ENCODE results near the gene RAB9A. TPM values are rescaled to one million over a fixed set of nuclear protein-coding genes. Genes with fewer than 3 reads are reported as not detected.

The RAB9A gene
- total and polyA plus RNA-seq, 9 of the 15 experiments (the other 6 are each of a cell fraction or from before 2014, with no cell fraction given): 13.5 to 20.8 (median 17.7) TPM

- TF ChIP-seq ZBTB40 (IDR thresholded peaks at IDR 0.05) (no peak), ZBTB40 (CRISPR knock-in tag; IDR thresholded peaks at IDR 0.05) (no peak), JUND (IDR thresholded peaks at IDR 0.05; ENCODE audit: borderline replicate concordance, low read depth, low read length) (peak; percentile 100), JUND (tag; IDR thresholded peaks at IDR 0.05; ENCODE audit: borderline replicate concordance, low read depth, low read length) (peak; percentile 99), ZNF668 (CRISPR knock-in tag; IDR thresholded peaks at IDR 0.05) (no peak), HIVEP1 (CRISPR knock-in tag; IDR thresholded peaks at IDR 0.05) (no peak), ZBTB7A (IDR thresholded peaks at IDR 0.05; ENCODE audit: borderline replicate concordance, control insufficient read depth, low read depth, low read length) (no peak), CEBPG (CRISPR knock-in tag; IDR thresholded peaks at IDR 0.05) (peak; percentile 20; the same call in 1 of the 2 replicates), CEBPG (tag; conservative IDR thresholded peaks at IDR 0.05 in 1 of 2, IDR thresholded peaks at IDR 0.05 in 1 of 2) (peak in 1 of 2 experiments; percentile 41; a peak in 1 of 4 replicates), NCOR1 (IDR thresholded peaks at IDR 0.05) (peak; percentile 94), YBX1 (IDR thresholded peaks at IDR 0.05) (no peak), ILF3 (IDR thresholded peaks at IDR 0.05; ENCODE audit: borderline replicate concordance) (0 out of 2 replicates have a peak, but pooled peaks have one; percentile 70)
- TF ChIP-seq, protein P1, sequence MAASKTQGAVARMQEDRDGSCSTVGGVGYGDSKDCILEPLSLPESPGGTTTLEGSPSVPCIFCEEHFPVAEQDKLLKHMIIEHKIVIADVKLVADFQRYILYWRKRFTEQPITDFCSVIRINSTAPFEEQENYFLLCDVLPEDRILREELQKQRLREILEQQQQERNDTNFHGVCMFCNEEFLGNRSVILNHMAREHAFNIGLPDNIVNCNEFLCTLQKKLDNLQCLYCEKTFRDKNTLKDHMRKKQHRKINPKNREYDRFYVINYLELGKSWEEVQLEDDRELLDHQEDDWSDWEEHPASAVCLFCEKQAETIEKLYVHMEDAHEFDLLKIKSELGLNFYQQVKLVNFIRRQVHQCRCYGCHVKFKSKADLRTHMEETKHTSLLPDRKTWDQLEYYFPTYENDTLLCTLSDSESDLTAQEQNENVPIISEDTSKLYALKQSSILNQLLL (CRISPR knock-in tag; IDR thresholded peaks at IDR 0.05; ENCODE audit: borderline replicate concordance): no peak
- TF ChIP-seq, protein P2, sequence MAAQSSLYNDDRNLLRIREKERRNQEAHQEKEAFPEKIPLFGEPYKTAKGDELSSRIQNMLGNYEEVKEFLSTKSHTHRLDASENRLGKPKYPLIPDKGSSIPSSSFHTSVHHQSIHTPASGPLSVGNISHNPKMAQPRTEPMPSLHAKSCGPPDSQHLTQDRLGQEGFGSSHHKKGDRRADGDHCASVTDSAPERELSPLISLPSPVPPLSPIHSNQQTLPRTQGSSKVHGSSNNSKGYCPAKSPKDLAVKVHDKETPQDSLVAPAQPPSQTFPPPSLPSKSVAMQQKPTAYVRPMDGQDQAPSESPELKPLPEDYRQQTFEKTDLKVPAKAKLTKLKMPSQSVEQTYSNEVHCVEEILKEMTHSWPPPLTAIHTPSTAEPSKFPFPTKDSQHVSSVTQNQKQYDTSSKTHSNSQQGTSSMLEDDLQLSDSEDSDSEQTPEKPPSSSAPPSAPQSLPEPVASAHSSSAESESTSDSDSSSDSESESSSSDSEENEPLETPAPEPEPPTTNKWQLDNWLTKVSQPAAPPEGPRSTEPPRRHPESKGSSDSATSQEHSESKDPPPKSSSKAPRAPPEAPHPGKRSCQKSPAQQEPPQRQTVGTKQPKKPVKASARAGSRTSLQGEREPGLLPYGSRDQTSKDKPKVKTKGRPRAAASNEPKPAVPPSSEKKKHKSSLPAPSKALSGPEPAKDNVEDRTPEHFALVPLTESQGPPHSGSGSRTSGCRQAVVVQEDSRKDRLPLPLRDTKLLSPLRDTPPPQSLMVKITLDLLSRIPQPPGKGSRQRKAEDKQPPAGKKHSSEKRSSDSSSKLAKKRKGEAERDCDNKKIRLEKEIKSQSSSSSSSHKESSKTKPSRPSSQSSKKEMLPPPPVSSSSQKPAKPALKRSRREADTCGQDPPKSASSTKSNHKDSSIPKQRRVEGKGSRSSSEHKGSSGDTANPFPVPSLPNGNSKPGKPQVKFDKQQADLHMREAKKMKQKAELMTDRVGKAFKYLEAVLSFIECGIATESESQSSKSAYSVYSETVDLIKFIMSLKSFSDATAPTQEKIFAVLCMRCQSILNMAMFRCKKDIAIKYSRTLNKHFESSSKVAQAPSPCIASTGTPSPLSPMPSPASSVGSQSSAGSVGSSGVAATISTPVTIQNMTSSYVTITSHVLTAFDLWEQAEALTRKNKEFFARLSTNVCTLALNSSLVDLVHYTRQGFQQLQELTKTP (IDR thresholded peaks at IDR 0.05; ENCODE audit: low read depth in 1 of 2, partially characterized antibody in 2 of 2): peak in 1 of 2 experiments; percentile 87
These were observed 41.2 kb upstream of the RAB9A start (continued) for GRCh38 chrX:13647709-13648212.
